ENCODE results near the gene VIPR2.

GRCh38 chr7:159146084-159146858, 1.6 kb upstream of the VIPR2 start:
- TF ChIP-seq CTCF (IDR thresholded peaks at IDR 0.05 in 8 of 11, conservative IDR thresholded peaks at IDR 0.05 in 3 of 11) (no peak), POLR2AphosphoS5 (IDR thresholded peaks at IDR 0.05) (no peak)
